Measurements from ENCODE around the gene SLA2. TPM values are rescaled to one million over a fixed set of nuclear protein-coding genes. Genes with fewer than 3 reads are reported as not detected.

Gene SLA2
- total and polyA plus RNA-seq, 2 experiments from 2014 or later: not detected

- H3F3A ChIP-seq (ENCODE audit: insufficient read depth): no peaks in the 10 kb centered on the region; the same call in 1 of the 2 replicates
- no peak overlapping the region for H3K4me3 ChIP-seq
- H3K79me2 ChIP-seq (ENCODE audit: insufficient read depth): no peaks in the 10 kb centered on the region
- DNase-seq: no peak
- no peaks in the 10 kb centered on the region for H3K36me3 ChIP-seq (ENCODE audit: low read depth)
- no peak overlapping the region for H3K4me2 ChIP-seq (ENCODE audit: unreplicated experiment)
- H4K20me1 ChIP-seq (ENCODE audit: insufficient read depth): no peaks in the 10 kb centered on the region
- H3K9me2 ChIP-seq (ENCODE audit: insufficient read depth): no peaks in the 10 kb centered on the region
- WGBS, 2 experiments (ENCODE audit: low coverage in 1 of 2, low lambda C conversion rate in 2 of 2, missing lambda C conversion rate in 2 of 2): 27 to 29% methylated on average over 5 of the region's 5 CpGs
- H3K27ac ChIP-seq: no peak overlapping the region
- 0 out of 2 replicates have a peak overlapping the region, but pooled peaks have one; percentile 8 for H2AFZ ChIP-seq
- TF ChIP-seq EZH2 (IDR thresholded peaks at IDR 0.05; ENCODE audit: insufficient read depth, poor library complexity, severe bottlenecking): no peak
- TF ChIP-seq EZH2phosphoT487 (IDR thresholded peaks at IDR 0.05; ENCODE audit: insufficient read depth, low read depth): no peak
- no peaks in the 10 kb centered on the region for H3K9me3 ChIP-seq (ENCODE audit: low read depth)
- no peaks in the 10 kb centered on the region for H3K27me3 ChIP-seq (replicated peaks; ENCODE audit: insufficient read depth)
- H3K4me1 ChIP-seq (ENCODE audit: insufficient read depth): 0 out of 2 replicates have a peak, but pooled peaks cover 1% of the 10 kb centered on the region
- no peak overlapping the region for H3K9ac ChIP-seq
- in situ Hi-C loops (cut with MboI): no loop called here
Measured at GRCh38 chr20:36599912-36600345, 46.1 kb downstream of the SLA2 start.

GRCh38 chr20:36593347-36593929, 52.6 kb downstream of the SLA2 start:
- H4K20me1 ChIP-seq (ENCODE audit: insufficient read depth): no peaks in the 10 kb centered on the region
- H3K9ac ChIP-seq: no peak overlapping the region
- H3K9me2 ChIP-seq (ENCODE audit: insufficient read depth): no peaks in the 10 kb centered on the region
- TF ChIP-seq EZH2phosphoT487 (IDR thresholded peaks at IDR 0.05; ENCODE audit: insufficient read depth, low read depth): no peak
- no peak for TF ChIP-seq EZH2 (IDR thresholded peaks at IDR 0.05; ENCODE audit: insufficient read depth, poor library complexity, severe bottlenecking)
- H3K79me2 ChIP-seq (ENCODE audit: insufficient read depth): no peaks in the 10 kb centered on the region
- no peak overlapping the region for H2AFZ ChIP-seq
- H3K27me3 ChIP-seq (replicated peaks; ENCODE audit: insufficient read depth): no peaks in the 10 kb centered on the region
- 80 to 81% methylated on average over 5 of the region's 5 CpGs for WGBS, 2 experiments (ENCODE audit: low coverage in 1 of 2, low lambda C conversion rate in 2 of 2, missing lambda C conversion rate in 2 of 2)
- H3F3A ChIP-seq (ENCODE audit: insufficient read depth): peaks cover 4% of the 10 kb centered on the region; the same call in 1 of the 2 replicates
- no peak for DNase-seq
- no peak overlapping the region for H3K27ac ChIP-seq
- no peaks in the 10 kb centered on the region for H3K4me1 ChIP-seq (ENCODE audit: insufficient read depth)
- H3K4me2 ChIP-seq (ENCODE audit: unreplicated experiment): no peak overlapping the region
- H3K4me3 ChIP-seq: no peak overlapping the region
- no peaks in the 10 kb centered on the region for H3K36me3 ChIP-seq (ENCODE audit: low read depth)
- no peaks in the 10 kb centered on the region for H3K9me3 ChIP-seq (ENCODE audit: low read depth)
- in situ Hi-C loops (cut with MboI): no loop called here

GRCh38 chr20:36591854-36592641, 53.9 kb downstream of the SLA2 start:
- in situ Hi-C loops (cut with MboI): no loop called here
- Histone ChIP-seq H2AFZ (no peak overlapping the region), H3K79me2 (ENCODE audit: insufficient read depth) (no peaks in the 10 kb centered on the region), H3K9me3 (ENCODE audit: low read depth) (no peaks in the 10 kb centered on the region), H3K4me2 (ENCODE audit: unreplicated experiment) (no peak overlapping the region), H3K27me3 (replicated peaks; ENCODE audit: insufficient read depth) (no peaks in the 10 kb centered on the region), H3K9me2 (ENCODE audit: insufficient read depth) (no peaks in the 10 kb centered on the region), H3K36me3 (ENCODE audit: low read depth) (no peaks in the 10 kb centered on the region), H3K9ac (no peak overlapping the region), H3F3A (ENCODE audit: insufficient read depth) (peaks cover 4% of the 10 kb centered on the region; the same call in 1 of the 2 replicates), H4K20me1 (ENCODE audit: insufficient read depth) (no peaks in the 10 kb centered on the region), H3K27ac (no peak overlapping the region), H3K4me3 (no peak overlapping the region), H3K4me1 (ENCODE audit: insufficient read depth) (no peaks in the 10 kb centered on the region)
- no peak for TF ChIP-seq EZH2phosphoT487 (IDR thresholded peaks at IDR 0.05; ENCODE audit: insufficient read depth, low read depth)
- no peak for TF ChIP-seq EZH2 (IDR thresholded peaks at IDR 0.05; ENCODE audit: insufficient read depth, poor library complexity, severe bottlenecking)
- peak; percentile 64 for DNase-seq
- WGBS, 2 experiments (ENCODE audit: low coverage in 1 of 2, low lambda C conversion rate in 2 of 2, missing lambda C conversion rate in 2 of 2): 73 to 75% methylated on average over 9 of the region's 9 CpGs

GRCh38 chr20:36591281-36591680, 54.7 kb downstream of the SLA2 start:
- Histone ChIP-seq H3K9me2 (ENCODE audit: insufficient read depth) (no peaks in the 10 kb centered on the region), H4K20me1 (ENCODE audit: insufficient read depth) (no peaks in the 10 kb centered on the region), H3K36me3 (ENCODE audit: low read depth) (no peaks in the 10 kb centered on the region), H3K79me2 (ENCODE audit: insufficient read depth) (no peaks in the 10 kb centered on the region), H2AFZ (no peak overlapping the region), H3K4me2 (ENCODE audit: unreplicated experiment) (no peak overlapping the region), H3K9me3 (ENCODE audit: low read depth) (no peaks in the 10 kb centered on the region), H3K27me3 (replicated peaks; ENCODE audit: insufficient read depth) (no peaks in the 10 kb centered on the region), H3F3A (ENCODE audit: insufficient read depth) (peaks cover 4% of the 10 kb centered on the region; the same call in 1 of the 2 replicates), H3K9ac (no peak overlapping the region), H3K27ac (no peak overlapping the region), H3K4me1 (ENCODE audit: insufficient read depth) (no peaks in the 10 kb centered on the region), H3K4me3 (no peak overlapping the region)
- no peak for TF ChIP-seq EZH2 (IDR thresholded peaks at IDR 0.05; ENCODE audit: insufficient read depth, poor library complexity, severe bottlenecking)
- TF ChIP-seq EZH2phosphoT487 (IDR thresholded peaks at IDR 0.05; ENCODE audit: insufficient read depth, low read depth): no peak
- WGBS, 2 experiments (ENCODE audit: low coverage in 1 of 2, low lambda C conversion rate in 2 of 2, missing lambda C conversion rate in 2 of 2): 87 to 94% methylated on average over 5 of the region's 5 CpGs
- DNase-seq: no peak
- in situ Hi-C loops (cut with MboI): no loop called here

All from GM23248 (cell line).